Measurements from ENCODE around the gene ABCC4. TPM values are rescaled to one million over a fixed set of nuclear protein-coding genes. Genes with fewer than 3 reads are reported as not detected.

The ABCC4 gene
- total RNA-seq, 1 experiment from 2014 or later: 17.0 TPM

- Histone ChIP-seq H3K4me1 (replicated peaks; ENCODE audit: insufficient read depth) (peaks cover 29% of the 10 kb centered on the region), H3K4me2 (peak overlapping the region; percentile 50), H3K27ac (no peak overlapping the region), H3K36me3 (ENCODE audit: low read depth) (no peaks in the 10 kb centered on the region), H4K20me1 (ENCODE audit: insufficient read depth) (no peaks in the 10 kb centered on the region), H3K9me3 (ENCODE audit: insufficient read depth, low read depth) (no peaks in the 10 kb centered on the region; the same call in 1 of the 2 replicates), H3K4me3 (no peak overlapping the region), H2AFZ (no peak overlapping the region), H3K79me2 (ENCODE audit: low read depth) (no peaks in the 10 kb centered on the region), H3F3A (ENCODE audit: insufficient read depth, low read depth) (peaks cover 10% of the 10 kb centered on the region), H3K27me3 (ENCODE audit: insufficient read depth, low read depth) (no peaks in the 10 kb centered on the region), H3K9me2 (ENCODE audit: insufficient read depth) (no peaks in the 10 kb centered on the region)
- no TSS peak for BruUV-seq (replicated peaks)
- peak; percentile 47 to 95 for DNase-seq
- POLR2A ChIA-PET (ENCODE audit: unreplicated experiment): interaction anchor here (0.6 to 0.7 kb wide), 4 partner anchors 10 to 304 kb away, joined by 4 to 7 read pairs (median 5); no protein-coding TSS in a partner anchor
- intact Hi-C loops (cut with micrococcal nuclease; ENCODE audit: unreplicated experiment): loop anchor here (2.0 kb wide), 1 partner anchor 34 kb away; no protein-coding TSS in a partner anchor
- TF ChIP-seq CTCF (conservative IDR thresholded peaks at IDR 0.05): no peak
- no peak for TF ChIP-seq EZH2 (IDR thresholded peaks at IDR 0.05; ENCODE audit: low read depth)
- CTCF ChIA-PET: interaction anchor here (0.6 to 1.5 kb wide), 2 partner anchors 10 to 14 kb away, joined by 3 read pairs; no protein-coding TSS in a partner anchor
These were observed 54.8 kb downstream of the ABCC4 start for GRCh38 chr13:95246292-95247082.

- Histone ChIP-seq H3K79me2 (ENCODE audit: low read depth) (no peaks in the 10 kb centered on the region), H3K36me3 (ENCODE audit: low read depth) (no peaks in the 10 kb centered on the region), H3K9me3 (ENCODE audit: insufficient read depth, low read depth) (no peaks in the 10 kb centered on the region; the same call in 1 of the 2 replicates), H3K4me3 (no peak overlapping the region), H3K4me2 (no peak overlapping the region), H3K4me1 (replicated peaks; ENCODE audit: insufficient read depth) (peaks cover 29% of the 10 kb centered on the region), H2AFZ (no peak overlapping the region), H3K9me2 (ENCODE audit: insufficient read depth) (no peaks in the 10 kb centered on the region), H3F3A (ENCODE audit: insufficient read depth, low read depth) (peaks cover 10% of the 10 kb centered on the region), H4K20me1 (ENCODE audit: insufficient read depth) (no peaks in the 10 kb centered on the region), H3K27me3 (ENCODE audit: insufficient read depth, low read depth) (no peaks in the 10 kb centered on the region), H3K27ac (no peak overlapping the region)
- intact Hi-C loops (cut with micrococcal nuclease; ENCODE audit: unreplicated experiment): no loop called here
- ChIA-PET POLR2A (ENCODE audit: unreplicated experiment) (interaction anchor here (0.7 kb wide), 1 partner anchor 60 kb away, joined by 4 read pairs; no protein-coding TSS in a partner anchor), CTCF (no interaction called here)
- no TSS peak for BruUV-seq (replicated peaks)
- TF ChIP-seq EZH2 (IDR thresholded peaks at IDR 0.05; ENCODE audit: low read depth): no peak
- TF ChIP-seq CTCF (conservative IDR thresholded peaks at IDR 0.05): no peak
- no peak for DNase-seq
These were observed 56.2 kb downstream of the ABCC4 start for GRCh38 chr13:95245071-95245470.

GRCh38 chr13:95243207-95243606, 58.0 kb downstream of the ABCC4 start:
- Histone ChIP-seq H3K27ac (no peak overlapping the region), H3K36me3 (ENCODE audit: low read depth) (no peaks in the 10 kb centered on the region), H3K79me2 (ENCODE audit: low read depth) (no peaks in the 10 kb centered on the region), H3K4me1 (replicated peaks; ENCODE audit: insufficient read depth) (peaks cover 29% of the 10 kb centered on the region), H4K20me1 (ENCODE audit: insufficient read depth) (no peaks in the 10 kb centered on the region), H3K27me3 (ENCODE audit: insufficient read depth, low read depth) (no peaks in the 10 kb centered on the region), H3K9me3 (ENCODE audit: insufficient read depth, low read depth) (no peaks in the 10 kb centered on the region; the same call in 1 of the 2 replicates), H3K9me2 (ENCODE audit: insufficient read depth) (no peaks in the 10 kb centered on the region), H3K4me3 (no peak overlapping the region), H3F3A (ENCODE audit: insufficient read depth, low read depth) (peaks cover 10% of the 10 kb centered on the region), H2AFZ (no peak overlapping the region), H3K4me2 (no peak overlapping the region)
- CTCF ChIA-PET: no interaction called here
- BruUV-seq (replicated peaks): no TSS peak
- POLR2A ChIA-PET (ENCODE audit: unreplicated experiment): interaction anchor here (0.7 kb wide), 1 partner anchor 144 kb away, joined by 9 read pairs; no protein-coding TSS in a partner anchor
- TF ChIP-seq EZH2 (IDR thresholded peaks at IDR 0.05; ENCODE audit: low read depth): no peak
- intact Hi-C loops (cut with micrococcal nuclease; ENCODE audit: unreplicated experiment): no loop called here
- no peak for DNase-seq

Data from PC-9 (cell line).